Measurements from ENCODE around the gene ZNF366.

The ZNF366 gene

GRCh38 chr5:72402381-72402890 lies 104.8 kb downstream of the ZNF366 start:
- no peak for DNase-seq

GRCh38 chr5:72400950-72401349 lies 106.3 kb downstream of the ZNF366 start:
- no peak for DNase-seq

- DNase-seq: no peak
Measured at GRCh38 chr5:72397836-72398235, 109.4 kb downstream of the ZNF366 start.

- no peak for DNase-seq
Measured at GRCh38 chr5:72394688-72395087, 112.5 kb downstream of the ZNF366 start.

GRCh38 chr5:72393052-72393451 lies 114.2 kb downstream of the ZNF366 start:
- no peak for DNase-seq

All from NCI-H146 (cell line).